HG03378 (cell line): ENCODE results near the gene CACNA1E.

Experiments
- ATAC-seq: cut with Tn5 transposase; IDR thresholded peaks from one replicate; pipeline ENCODE4 v1.9.1; 2021; ENCODE audit warnings: mild to moderate bottlenecking, moderate library complexity; ENCODE audit not compliant: unreplicated experiment

The CACNA1E gene

GRCh38 chr1:181626279-181626938 is 143.1 kb downstream of the CACNA1E start:
- no peak for ATAC-seq

- no peak for ATAC-seq
Observed at GRCh38 chr1:181630398-181630797, 147.1 kb downstream of the CACNA1E start.

- no peak for ATAC-seq
Observed at GRCh38 chr1:181630838-181631237, 147.5 kb downstream of the CACNA1E start.

GRCh38 chr1:181632492-181632891 is 149.2 kb downstream of the CACNA1E start:
- ATAC-seq, result no peak

- ATAC-seq, result no peak
Observed at GRCh38 chr1:181632960-181633359, 149.6 kb downstream of the CACNA1E start.

- no peak for ATAC-seq
Observed at GRCh38 chr1:181635110-181635509, 151.8 kb downstream of the CACNA1E start.

- ATAC-seq, result no peak
Observed at GRCh38 chr1:181637998-181638397, 154.7 kb downstream of the CACNA1E start.

- ATAC-seq, result no peak
Observed at GRCh38 chr1:181640956-181641355, 157.6 kb downstream of the CACNA1E start.

- no peak for ATAC-seq
Observed at GRCh38 chr1:181643631-181644030, 160.3 kb downstream of the CACNA1E start.

GRCh38 chr1:181645171-181645570 is 161.9 kb downstream of the CACNA1E start:
- no peak for ATAC-seq

GRCh38 chr1:181646710-181647109 is 163.4 kb downstream of the CACNA1E start:
- no peak for ATAC-seq

GRCh38 chr1:181647314-181648035 is 164.2 kb downstream of the CACNA1E start:
- no peak for ATAC-seq

- ATAC-seq, result no peak
Observed at GRCh38 chr1:181651276-181651675, 168.0 kb downstream of the CACNA1E start.

- ATAC-seq, result no peak
Observed at GRCh38 chr1:181655756-181656155, 172.4 kb downstream of the CACNA1E start.

GRCh38 chr1:181656491-181656890 is 173.2 kb downstream of the CACNA1E start:
- ATAC-seq, result no peak

GRCh38 chr1:181658581-181658980 is 175.3 kb downstream of the CACNA1E start:
- ATAC-seq, result no peak

GRCh38 chr1:181659321-181659957 is 176.1 kb downstream of the CACNA1E start:
- ATAC-seq, result no peak

- ATAC-seq, result no peak
Observed at GRCh38 chr1:181660621-181661020, 177.3 kb downstream of the CACNA1E start.

GRCh38 chr1:181661569-181661968 is 178.3 kb downstream of the CACNA1E start:
- ATAC-seq, result no peak

GRCh38 chr1:181662606-181663005 is 179.3 kb downstream of the CACNA1E start:
- ATAC-seq, result no peak

GRCh38 chr1:181664543-181664942 is 181.2 kb downstream of the CACNA1E start:
- ATAC-seq, result no peak

GRCh38 chr1:181669246-181669645 is 185.9 kb downstream of the CACNA1E start:
- ATAC-seq, result no peak
